Endothelial cell of umbilical vein (primary cell): Measurements from ENCODE around the gene WDR7. TPM values are rescaled to one million over a fixed set of nuclear protein-coding genes. Genes with fewer than 3 reads are reported as not detected.

Experiments used
- BruUV-seq: library from RNA; stranded (reverse); fragments of 400-500 nt; replicated peaks from 2 replicates; lab custom pipeline; 2021; lab: Mats Ljungman, UMichigan
- CTCF ChIA-PET: fragments of 300-600, 350-600 bp; sonication (Branson Sonifier 250); formaldehyde crosslinking; loops from one replicate; lab custom pipeline; 2021; ENCODE audit warnings: antibody characterized with exemption, inconsistent platforms; lab: Charles Lee
- POLR2A ChIA-PET: fragments of 300-600, 350-600 bp; sonication (Branson Sonifier 250); formaldehyde crosslinking; loops from one replicate; lab custom pipeline; 2021; ENCODE audit warnings: antibody characterized with exemption, inconsistent platforms; lab: Charles Lee
- DNase-seq: peaks from one replicate; pipeline ENCODE4 v3.0.0-alpha.2; 2011; ENCODE audit warnings: low read depth, low spot score
- FAIRE-seq: peaks from 2 replicates; lab custom pipeline; 2011; peaks lifted over from hg19 to GRCh38; lab: Jason Lieb, UNC
- H2AFZ ChIP-seq: 2 replicates; pipeline ENCODE4 v1.6.0; 2012; ENCODE audit warnings: low read depth, low read length, control low read depth, inconsistent platforms
- H3K27ac ChIP-seq: 2 replicates; pipeline ENCODE4 v1.5.1; 2011; ENCODE audit warnings: low read depth, mild to moderate bottlenecking, control low read depth, low read length, moderate library complexity; ENCODE audit not compliant: insufficient read depth
- H3K27me3 ChIP-seq, 2 experiments: 2 replicates each; pipeline versions ENCODE4 v1.6.0 to v1.6.1; 2011; ENCODE audit warnings: low read length in 2 of 2, mixed read lengths in 1 of 2; ENCODE audit not compliant: control insufficient read depth in 2 of 2, insufficient read depth in 2 of 2
- H3K36me3 ChIP-seq, 2 experiments: 2 replicates in 1 of 2; 3 replicates in 1 of 2; pipeline ENCODE4 v1.5.1; 2011; ENCODE audit warnings: low read length in 2 of 2, mild to moderate bottlenecking in 1 of 2, moderate library complexity in 1 of 2; ENCODE audit not compliant: control insufficient read depth in 2 of 2, insufficient read depth in 2 of 2; ENCODE audit errors: extremely low read depth in 1 of 2
- H3K4me1 ChIP-seq: 3 replicates; pipeline ENCODE4 v1.5.1; 2011; ENCODE audit warnings: mild to moderate bottlenecking, low read length; ENCODE audit not compliant: control insufficient read depth, insufficient read depth; ENCODE audit errors: extremely low read depth
- H3K4me2 ChIP-seq: 2 replicates; pipeline ENCODE4 v1.6.1; 2011; ENCODE audit warnings: low read length, control low read depth, mixed read lengths; ENCODE audit not compliant: insufficient read depth
- H3K4me3 ChIP-seq, 3 experiments: fragments of 200-600 bp in 1 of 3; sonication (generic), shearing (Covaris generic) in 1 of 3; replicated peaks in 1 of 3; 2 replicates each; pipeline ENCODE4 v1.5.1; 2011 to 2016; ENCODE audit warnings: control low read depth in 3 of 3, low read length in 3 of 3, mild to moderate bottlenecking in 2 of 3, inconsistent platforms in 1 of 3, low read depth in 1 of 3, moderate library complexity in 1 of 3; ENCODE audit not compliant: insufficient read depth in 1 of 3
- H3K79me2 ChIP-seq: 2 replicates; pipeline ENCODE4 v1.6.0; 2012; ENCODE audit warnings: low read length, inconsistent platforms; ENCODE audit not compliant: control insufficient read depth, insufficient read depth
- H3K9ac ChIP-seq: replicated peaks from 2 replicates; pipeline ENCODE3; 2011; ENCODE audit warnings: low read length, control low read depth; ENCODE audit not compliant: insufficient read depth; ENCODE audit errors: extremely low read depth
- H3K9me1 ChIP-seq: replicated peaks from 3 replicates; pipeline ENCODE4 v1.6.0; 2011; ENCODE audit warnings: mild to moderate bottlenecking, low read length; ENCODE audit not compliant: control insufficient read depth, insufficient read depth; ENCODE audit errors: extremely low read depth
- H3K9me3 ChIP-seq: replicated peaks from 2 replicates; pipeline ENCODE4 v1.5.1; 2012; ENCODE audit warnings: low read length, inconsistent platforms; ENCODE audit not compliant: control insufficient read depth, insufficient read depth
- H4K20me1 ChIP-seq: replicated peaks from 2 replicates; pipeline ENCODE3; 2011; ENCODE audit warnings: mild to moderate bottlenecking, low read length; ENCODE audit not compliant: control insufficient read depth, insufficient read depth; ENCODE audit errors: extremely low read depth
- EZH2 ChIP-seq: IDR thresholded peaks from 2 replicates; pipeline ENCODE4 v1.6.1; 2012; ENCODE audit warnings: borderline replicate concordance, low read depth, mild to moderate bottlenecking, moderate library complexity, low read length, inconsistent platforms; ENCODE audit not compliant: severe bottlenecking
- FOS ChIP-seq: IDR thresholded peaks from 2 replicates; pipeline ENCODE4 v1.6.1; 2011; ENCODE audit warnings: mild to moderate bottlenecking, low read length, moderate library complexity, borderline replicate concordance; ENCODE audit not compliant: insufficient read depth
- GATA2 ChIP-seq: IDR thresholded peaks from 2 replicates; pipeline ENCODE4 v1.7.0; 2011; ENCODE audit warnings: low read depth, mild to moderate bottlenecking, moderate library complexity, mixed read lengths, low read length; ENCODE audit not compliant: insufficient read length, insufficient read depth
- JUN ChIP-seq: IDR thresholded peaks from 2 replicates; pipeline ENCODE4 v1.6.1; 2011; ENCODE audit warnings: borderline replicate concordance, low read depth; ENCODE audit not compliant: insufficient read length, insufficient read depth
- MYC ChIP-seq: IDR thresholded peaks from one replicate; pipeline ENCODE4 v1.6.1; 2011; ENCODE audit warnings: mild to moderate bottlenecking, low read depth, low read length
- POLR2A ChIP-seq: IDR thresholded peaks from 2 replicates; pipeline ENCODE4 v1.6.1; 2012; ENCODE audit warnings: low read depth, mild to moderate bottlenecking, control low read depth, low read length
- POLR2AphosphoS5 ChIP-seq: IDR thresholded peaks from 2 replicates; pipeline ENCODE4 v1.6.1; 2012; ENCODE audit warnings: low read depth, mild to moderate bottlenecking, control low read depth, low read length, moderate library complexity; ENCODE audit not compliant: insufficient read depth
- dilution Hi-C: fragments of 300-500 bp; cut with MboI; formaldehyde crosslinking; loops from one replicate; pipeline ENCODE4 v1.15.0; 2019; ENCODE audit warnings: low sequenced_read_pairs; ENCODE audit not compliant: extremely low pct_ligation_motif_present
- intact Hi-C: fragments of 100-400 bp; cut with micrococcal nuclease; formaldehyde crosslinking; loops from one replicate; pipeline ENCODE4 v1.10.0; 2022
- polyA plus RNA-seq, 4 experiments: library from polyadenylated mRNA; depleted of rRNA in 3 of 4; stranded (reverse) in 3 of 4; unstranded in 1 of 4; fragments of >200 nt; gene quantifications; 2 replicates each; pipeline versions ENCODE4 v1.2.1 to v1.2.3, GENCODE V29; 2011 to 2012; ENCODE audit warnings: missing spikeins in 1 of 4
- total RNA-seq: library from RNA; stranded (reverse); gene quantifications from 2 replicates; pipeline ENCODE4 v1.2.3, GENCODE V29; 2021
- TF ChIP-seq, protein P1 (sequence below): IDR thresholded peaks from 2 replicates; pipeline ENCODE4 v1.6.1; 2011; ENCODE audit not compliant: insufficient read depth, insufficient read length
- TF ChIP-seq, protein P2 (sequence below), 2 donors: IDR thresholded peaks; 1 replicate in 1 of 2; 2 replicates in 1 of 2; pipeline ENCODE4 v1.5.1; 2011; ENCODE audit warnings: low read length in 2 of 2, mild to moderate bottlenecking in 2 of 2, moderate library complexity in 2 of 2, control low read depth in 1 of 2, inconsistent platforms in 1 of 2, low read depth in 1 of 2; ENCODE audit not compliant: insufficient read depth in 1 of 2; ENCODE audit errors: extremely low read depth in 1 of 2

Gene WDR7
- total and polyA plus RNA-seq, 2 donors (not counting 3 experiments of a cell fraction or from before 2014, with no cell fraction given): 5.9 to 19.0 TPM

DNA sequence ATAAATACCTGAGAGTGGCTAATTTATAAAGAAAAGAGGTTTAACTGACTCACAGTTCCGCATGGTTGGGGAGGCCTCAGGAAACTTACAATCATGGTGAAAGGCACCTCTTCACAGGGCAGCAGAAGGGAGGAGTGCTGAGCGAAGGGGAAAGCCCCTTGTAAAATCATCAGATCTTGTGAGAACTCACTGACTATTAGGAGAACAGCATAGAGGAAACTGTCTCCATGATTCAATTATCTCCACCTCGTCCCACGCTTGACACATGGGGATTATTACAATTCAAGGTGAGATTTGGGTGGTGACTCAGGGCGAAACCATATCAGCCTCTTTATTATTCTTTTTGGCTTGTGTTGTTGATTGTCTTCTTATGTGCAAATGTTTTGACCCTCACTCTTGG, 76.2 kb downstream of the WDR7 start:
- no peaks in the 10 kb centered on the region for H3K36me3 ChIP-seq
- dilution Hi-C loops (no loop called here), intact Hi-C loops (no loop called here)
- no peak overlapping the region for H2AFZ ChIP-seq
- ChIA-PET CTCF (no interaction called here), POLR2A (no interaction called here)
- no peaks in the 10 kb centered on the region for H3K9me1 ChIP-seq
- H3K79me2 ChIP-seq: no peaks in the 10 kb centered on the region
- no TSS peak for BruUV-seq
- H3K27ac ChIP-seq: no peak overlapping the region
- H3K4me3 ChIP-seq: no peak overlapping the region
- H3K9me3 ChIP-seq: no peaks in the 10 kb centered on the region
- no peak for FAIRE-seq
- H3K4me1 ChIP-seq: no peaks in the 10 kb centered on the region
- no peaks in the 10 kb centered on the region for H3K27me3 ChIP-seq
- TF ChIP-seq POLR2A (no peak), MYC (no peak), FOS (no peak), JUN (no peak), POLR2AphosphoS5 (no peak), EZH2 (no peak), GATA2 (no peak)
- TF ChIP-seq, protein P1, sequence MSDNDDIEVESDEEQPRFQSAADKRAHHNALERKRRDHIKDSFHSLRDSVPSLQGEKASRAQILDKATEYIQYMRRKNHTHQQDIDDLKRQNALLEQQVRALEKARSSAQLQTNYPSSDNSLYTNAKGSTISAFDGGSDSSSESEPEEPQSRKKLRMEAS: no peak
- TF ChIP-seq, protein P2, sequence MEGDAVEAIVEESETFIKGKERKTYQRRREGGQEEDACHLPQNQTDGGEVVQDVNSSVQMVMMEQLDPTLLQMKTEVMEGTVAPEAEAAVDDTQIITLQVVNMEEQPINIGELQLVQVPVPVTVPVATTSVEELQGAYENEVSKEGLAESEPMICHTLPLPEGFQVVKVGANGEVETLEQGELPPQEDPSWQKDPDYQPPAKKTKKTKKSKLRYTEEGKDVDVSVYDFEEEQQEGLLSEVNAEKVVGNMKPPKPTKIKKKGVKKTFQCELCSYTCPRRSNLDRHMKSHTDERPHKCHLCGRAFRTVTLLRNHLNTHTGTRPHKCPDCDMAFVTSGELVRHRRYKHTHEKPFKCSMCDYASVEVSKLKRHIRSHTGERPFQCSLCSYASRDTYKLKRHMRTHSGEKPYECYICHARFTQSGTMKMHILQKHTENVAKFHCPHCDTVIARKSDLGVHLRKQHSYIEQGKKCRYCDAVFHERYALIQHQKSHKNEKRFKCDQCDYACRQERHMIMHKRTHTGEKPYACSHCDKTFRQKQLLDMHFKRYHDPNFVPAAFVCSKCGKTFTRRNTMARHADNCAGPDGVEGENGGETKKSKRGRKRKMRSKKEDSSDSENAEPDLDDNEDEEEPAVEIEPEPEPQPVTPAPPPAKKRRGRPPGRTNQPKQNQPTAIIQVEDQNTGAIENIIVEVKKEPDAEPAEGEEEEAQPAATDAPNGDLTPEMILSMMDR (IDR thresholded peaks at IDR 0.05; ENCODE audit: extremely low read depth in 1 of 2, insufficient read depth in 1 of 2, low read depth in 1 of 2, low read length in 2 of 2): no peak
- H3K9ac ChIP-seq: no peak overlapping the region
- no peak for DNase-seq
- no peak overlapping the region for H3K4me2 ChIP-seq
- no peaks in the 10 kb centered on the region for H4K20me1 ChIP-seq
